Activated T-helper 17 cell treated with anti-CD3 and anti-CD28 coated beads, Interleukin-2, amount 50 U/mL, for 72 hours (primary cell): ENCODE data around the gene MTMR3. TPM values are rescaled to one million over a fixed set of nuclear protein-coding genes. Genes with fewer than 3 reads are reported as not detected.

Source experiments
- ATAC-seq: fragments of 150-1000 bp; cut with Tn5 transposase; replicated peaks from 2 replicates; pipeline ENCODE4 v1.10.0; 2021; ENCODE audit warnings: mild to moderate bottlenecking, moderate library complexity
- H3K27ac Mint-ChIP-seq: one replicate; pipeline ENCODE4 v1.8.0; 2022; ENCODE audit warnings: mixed read lengths
- H3K27me3 Mint-ChIP-seq: one replicate; pipeline ENCODE4 v1.8.0; 2022; ENCODE audit warnings: mixed read lengths
- H3K36me3 Mint-ChIP-seq: one replicate; pipeline ENCODE4 v1.8.0; 2022; ENCODE audit warnings: low read depth, mild to moderate bottlenecking, mixed read lengths
- H3K4me1 Mint-ChIP-seq: one replicate; pipeline ENCODE4 v1.8.0; 2022; ENCODE audit warnings: mixed read lengths
- H3K4me3 Mint-ChIP-seq: one replicate; pipeline ENCODE4 v1.8.0; 2022; ENCODE audit warnings: mild to moderate bottlenecking, mixed read lengths
- H3K9me3 Mint-ChIP-seq: one replicate; pipeline ENCODE4 v1.8.0; 2022; ENCODE audit warnings: mixed read lengths
- total RNA-seq, 2 donors: library from RNA; stranded (reverse); gene quantifications; one replicate each; pipeline ENCODE4 v1.2.3, GENCODE V29; 2022

The MTMR3 gene
- total RNA-seq, 2 donors from 2014 or later = 24.7 to 34.7 TPM

DNA sequence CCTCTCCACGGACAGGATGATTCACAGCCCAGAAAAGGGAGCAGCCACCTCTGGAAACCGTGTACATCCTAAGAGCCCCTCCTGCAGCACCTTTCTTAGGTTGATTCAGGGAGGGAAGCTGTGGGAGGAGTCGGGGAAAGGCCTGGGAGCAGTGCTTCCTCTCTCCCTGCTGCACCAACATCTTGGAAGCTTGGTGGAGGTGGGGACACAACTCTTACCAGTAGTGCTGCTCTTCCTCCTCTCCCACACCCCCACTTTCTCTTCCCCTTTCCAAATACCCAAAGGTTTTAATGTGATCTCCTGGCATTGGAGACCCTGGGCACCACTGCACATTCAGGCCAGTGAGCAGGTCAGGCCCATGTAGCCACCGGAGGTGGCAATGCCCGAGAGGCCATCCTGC, 150.9 kb downstream of the MTMR3 start:
- H3K27me3 Mint-ChIP-seq = no peaks in the 10 kb centered on the region
- no peak overlapping the region for H3K27ac Mint-ChIP-seq
- H3K36me3 Mint-ChIP-seq = no peaks in the 10 kb centered on the region
- ATAC-seq = no peak
- H3K9me3 Mint-ChIP-seq = no peaks in the 10 kb centered on the region
- H3K4me3 Mint-ChIP-seq = no peak overlapping the region
- no peaks in the 10 kb centered on the region for H3K4me1 Mint-ChIP-seq

GRCh38 chr22:30036656-30037055, 153.7 kb downstream of the MTMR3 start:
- Mint-ChIP-seq H3K9me3 (no peaks in the 10 kb centered on the region), H3K4me1 (no peaks in the 10 kb centered on the region), H3K27ac (no peak overlapping the region), H3K36me3 (no peaks in the 10 kb centered on the region), H3K4me3 (no peak overlapping the region), H3K27me3 (no peaks in the 10 kb centered on the region)
- ATAC-seq = no peak

- Mint-ChIP-seq H3K9me3 (no peaks in the 10 kb centered on the region), H3K4me3 (no peak overlapping the region), H3K4me1 (no peaks in the 10 kb centered on the region), H3K27ac (no peak overlapping the region), H3K27me3 (no peaks in the 10 kb centered on the region), H3K36me3 (no peaks in the 10 kb centered on the region)
- ATAC-seq = no peak
Observed at GRCh38 chr22:30038219-30038618, 155.2 kb downstream of the MTMR3 start.

DNA sequence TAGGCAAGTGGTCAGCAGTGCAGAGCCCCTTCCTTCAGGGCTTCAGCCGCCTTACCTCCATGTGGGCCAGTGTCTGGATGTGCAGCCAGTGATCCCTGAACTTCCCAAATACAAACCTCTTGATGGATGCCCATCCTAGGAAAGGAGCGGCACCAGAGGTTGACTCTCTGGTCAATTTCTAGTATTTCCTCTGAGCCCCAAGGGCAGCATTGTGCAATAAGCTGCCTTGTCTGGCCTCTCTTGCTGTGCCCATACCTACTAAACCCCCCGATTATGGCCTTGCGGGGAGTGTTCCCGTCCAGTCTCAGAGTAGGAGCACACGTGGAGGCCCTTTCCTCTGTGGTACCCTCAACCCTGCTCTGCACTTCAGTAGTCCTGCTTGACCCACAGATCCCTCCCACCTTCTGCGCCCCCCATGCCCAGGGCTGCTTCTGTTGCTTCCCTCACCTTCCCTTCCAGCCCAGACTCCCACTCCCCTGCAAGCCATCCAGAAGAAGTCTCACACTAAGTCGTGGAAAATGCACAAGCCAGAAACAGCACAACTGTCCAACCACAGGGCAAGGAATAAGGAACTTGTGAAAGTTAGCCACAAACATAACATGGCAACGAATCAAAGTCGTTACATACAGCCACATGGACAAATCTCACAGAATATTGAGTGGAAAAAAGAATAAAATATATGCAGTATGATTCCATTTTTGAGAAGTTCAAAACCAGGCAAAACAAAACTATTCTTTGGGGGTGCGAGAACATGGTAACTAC, 157.7 kb downstream of the MTMR3 start:
- ATAC-seq = no peak
- Mint-ChIP-seq H3K9me3 (no peaks in the 10 kb centered on the region), H3K4me1 (no peaks in the 10 kb centered on the region), H3K4me3 (no peak overlapping the region), H3K27me3 (no peaks in the 10 kb centered on the region), H3K27ac (no peak overlapping the region), H3K36me3 (no peaks in the 10 kb centered on the region)

GRCh38 chr22:30041475-30041874, 158.5 kb downstream of the MTMR3 start:
- H3K9me3 Mint-ChIP-seq = no peaks in the 10 kb centered on the region
- H3K4me1 Mint-ChIP-seq = no peaks in the 10 kb centered on the region
- H3K36me3 Mint-ChIP-seq = no peaks in the 10 kb centered on the region

DNA sequence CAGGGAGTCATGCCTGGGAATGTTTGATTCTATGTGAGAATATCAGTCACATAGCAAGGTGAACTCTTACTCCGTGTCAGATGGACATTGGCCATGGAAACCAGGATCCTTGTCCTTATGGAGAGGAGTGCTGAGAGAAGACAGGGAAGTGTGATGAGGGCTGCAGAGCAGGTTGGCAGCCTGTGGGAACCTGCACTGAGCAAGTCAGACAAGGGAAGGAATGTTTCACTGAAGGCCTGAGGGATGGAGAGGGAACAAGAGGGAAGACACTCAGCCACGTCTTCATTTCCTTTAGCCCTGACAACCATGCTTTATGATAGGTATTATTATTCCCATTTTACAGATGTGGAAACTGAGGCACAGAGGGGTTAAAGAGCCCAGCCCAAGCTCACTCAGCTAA, 158.9 kb downstream of the MTMR3 start:
- Mint-ChIP-seq H3K4me3 (no peak overlapping the region), H3K36me3 (no peaks in the 10 kb centered on the region), H3K4me1 (no peaks in the 10 kb centered on the region), H3K27me3 (no peaks in the 10 kb centered on the region), H3K27ac (no peak overlapping the region), H3K9me3 (no peaks in the 10 kb centered on the region)
- no peak for ATAC-seq

More at GRCh38 chr22:30041475-30041874, 158.5 kb downstream of the MTMR3 start:
- Mint-ChIP-seq H3K27me3 (no peaks in the 10 kb centered on the region), H3K27ac (no peak overlapping the region), H3K4me3 (no peak overlapping the region)
- no peak for ATAC-seq

GRCh38 chr22:30043161-30043560, 160.2 kb downstream of the MTMR3 start:
- no peaks in the 10 kb centered on the region for H3K4me1 Mint-ChIP-seq
- H3K4me3 Mint-ChIP-seq = no peak overlapping the region
- H3K9me3 Mint-ChIP-seq = no peaks in the 10 kb centered on the region
- ATAC-seq = no peak
- no peaks in the 10 kb centered on the region for H3K36me3 Mint-ChIP-seq
- H3K27me3 Mint-ChIP-seq = no peaks in the 10 kb centered on the region
- no peak overlapping the region for H3K27ac Mint-ChIP-seq

DNA sequence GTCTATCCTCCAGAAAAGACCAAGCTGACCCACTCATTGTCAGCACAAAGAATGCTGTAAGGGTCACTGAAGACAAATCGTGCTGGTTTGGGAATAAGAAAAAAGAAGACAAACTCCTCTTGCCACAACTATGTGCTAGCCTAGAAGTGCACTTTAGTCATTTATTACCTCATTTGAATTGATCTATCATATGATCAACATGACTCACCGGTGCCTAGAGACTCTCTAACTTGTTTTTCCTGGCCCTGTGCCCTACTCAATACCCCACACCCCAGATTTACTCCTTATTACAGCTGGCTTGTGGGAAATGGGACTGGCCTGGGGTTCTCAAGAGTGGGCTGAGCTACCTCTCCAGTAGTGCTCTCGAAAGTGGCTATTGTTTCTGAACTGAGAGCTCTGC, 161.4 kb downstream of the MTMR3 start:
- Mint-ChIP-seq H3K27ac (no peak overlapping the region), H3K27me3 (no peaks in the 10 kb centered on the region)
- ATAC-seq = peak; percentile 82

DNA sequence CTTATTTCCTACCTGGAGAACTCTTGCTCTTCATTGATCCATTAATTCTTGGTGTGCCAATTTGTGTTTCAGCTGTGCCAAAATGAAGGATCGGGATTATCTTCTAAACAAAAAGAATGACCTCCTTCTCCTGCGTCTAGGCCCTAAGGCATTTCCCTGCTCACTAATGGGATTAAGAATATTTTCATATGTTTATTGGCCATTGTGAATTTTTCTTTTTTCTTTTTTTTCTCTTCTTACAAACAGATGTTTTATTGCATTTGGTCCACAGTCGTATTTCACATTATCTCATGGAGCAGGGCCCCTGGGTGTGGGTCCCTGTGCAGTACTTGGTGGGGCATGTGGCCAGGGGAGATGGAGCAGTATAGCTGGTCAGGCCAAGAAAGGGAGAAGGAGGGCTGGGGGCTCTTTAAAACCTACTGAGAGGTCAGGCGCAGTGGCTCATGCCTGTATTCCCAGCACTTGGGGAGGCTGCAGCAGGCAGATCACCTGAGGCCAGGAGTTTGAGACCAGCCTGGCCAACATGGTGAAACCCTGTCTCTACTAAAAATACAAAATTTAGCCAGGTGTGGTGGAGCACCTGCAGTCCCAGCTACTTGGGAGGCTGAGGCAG, 162.0 kb downstream of the MTMR3 start:
- ATAC-seq = no peak
- Mint-ChIP-seq H3K4me3 (no peak overlapping the region), H3K9me3 (no peaks in the 10 kb centered on the region), H3K27ac (no peak overlapping the region), H3K27me3 (no peaks in the 10 kb centered on the region), H3K36me3 (no peaks in the 10 kb centered on the region), H3K4me1 (no peaks in the 10 kb centered on the region)

More for the DNA sequence above, 161.4 kb downstream of the MTMR3 start:
- Mint-ChIP-seq H3K4me3 (no peak overlapping the region), H3K9me3 (no peaks in the 10 kb centered on the region), H3K36me3 (no peaks in the 10 kb centered on the region), H3K4me1 (no peaks in the 10 kb centered on the region)

DNA sequence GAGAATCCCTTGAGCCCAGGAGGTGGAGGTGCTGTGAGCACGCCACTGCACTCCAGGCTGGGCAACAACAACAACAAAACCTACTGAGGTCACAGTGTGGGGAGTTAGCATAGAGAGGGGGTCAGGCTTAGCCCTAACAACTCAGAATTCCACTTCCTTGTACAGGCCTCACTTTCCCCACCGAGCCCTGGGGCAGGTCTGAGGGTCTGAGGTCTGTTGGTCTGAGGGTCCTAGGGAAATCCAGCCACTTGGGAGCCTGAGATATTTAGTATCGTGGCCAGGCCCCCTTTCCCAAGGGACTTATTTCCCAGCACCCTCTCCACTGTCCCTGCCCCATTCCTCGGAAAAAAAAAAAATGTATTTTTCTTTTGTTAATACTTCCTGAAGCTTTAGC, 162.5 kb downstream of the MTMR3 start:
- Mint-ChIP-seq H3K36me3 (no peaks in the 10 kb centered on the region), H3K27ac (no peak overlapping the region), H3K9me3 (no peaks in the 10 kb centered on the region), H3K4me1 (no peaks in the 10 kb centered on the region), H3K27me3 (no peaks in the 10 kb centered on the region), H3K4me3 (no peak overlapping the region)
- ATAC-seq = no peak

GRCh38 chr22:30045901-30046715, 163.1 kb downstream of the MTMR3 start:
- Mint-ChIP-seq H3K9me3 (no peaks in the 10 kb centered on the region), H3K4me1 (no peaks in the 10 kb centered on the region), H3K36me3 (no peaks in the 10 kb centered on the region), H3K27me3 (no peaks in the 10 kb centered on the region), H3K27ac (no peak overlapping the region), H3K4me3 (no peak overlapping the region)
- ATAC-seq = no peak

- Mint-ChIP-seq H3K9me3 (no peaks in the 10 kb centered on the region), H3K36me3 (no peaks in the 10 kb centered on the region), H3K27me3 (no peaks in the 10 kb centered on the region), H3K27ac (peak overlapping the region; percentile 49), H3K4me1 (no peaks in the 10 kb centered on the region), H3K4me3 (no peak overlapping the region)
- no peak for ATAC-seq
Observed at GRCh38 chr22:30046716-30047363, 163.9 kb downstream of the MTMR3 start.

DNA sequence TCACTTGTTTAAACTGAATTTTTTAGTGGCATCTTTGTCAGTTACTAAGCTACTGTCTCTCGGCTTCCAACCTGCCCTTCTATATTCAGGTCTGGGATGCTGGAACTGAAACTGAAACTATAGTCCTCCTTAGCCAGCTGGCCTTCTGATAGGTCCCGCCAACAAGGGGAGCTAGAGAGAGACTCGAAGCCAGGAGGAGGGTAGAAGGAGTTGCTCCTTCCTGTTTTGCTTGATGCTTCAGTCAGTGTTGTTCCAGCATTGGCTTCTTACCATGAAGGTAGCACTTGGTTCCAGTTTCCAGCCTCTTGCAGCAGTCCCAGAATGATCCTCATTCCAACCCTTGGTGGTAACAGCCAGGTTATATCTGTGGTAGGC, 164.4 kb downstream of the MTMR3 start:
- Mint-ChIP-seq H3K27me3 (no peaks in the 10 kb centered on the region), H3K4me1 (no peaks in the 10 kb centered on the region), H3K9me3 (no peaks in the 10 kb centered on the region), H3K36me3 (no peaks in the 10 kb centered on the region), H3K27ac (peak overlapping the region; percentile 49), H3K4me3 (no peak overlapping the region)
- ATAC-seq = peak; percentile 35

DNA sequence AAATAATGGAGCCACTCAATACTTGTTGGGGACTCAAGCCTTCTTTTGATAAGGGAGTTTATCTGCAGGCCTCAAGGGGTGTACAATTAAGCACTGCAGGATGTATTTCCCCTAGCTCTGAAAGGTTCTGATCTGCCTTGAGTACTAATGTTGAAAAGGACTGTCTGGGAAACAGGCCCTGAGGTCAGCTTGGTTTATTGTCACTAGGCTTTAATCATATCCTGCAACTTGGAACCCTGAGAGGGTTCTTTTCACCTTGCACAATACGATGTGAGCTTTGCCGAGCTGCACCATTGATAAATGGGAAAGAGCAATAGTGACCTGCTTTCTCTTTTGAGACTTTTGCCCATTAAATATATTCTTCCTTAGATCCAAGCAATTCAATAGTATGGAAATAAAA, 165.7 kb downstream of the MTMR3 start:
- Mint-ChIP-seq H3K4me1 (no peaks in the 10 kb centered on the region), H3K9me3 (no peaks in the 10 kb centered on the region), H3K27ac (no peak overlapping the region), H3K4me3 (no peak overlapping the region), H3K27me3 (no peaks in the 10 kb centered on the region), H3K36me3 (no peaks in the 10 kb centered on the region)
- ATAC-seq = no peak
